ENCODE results near the gene PLS3. TPM values are rescaled to one million over a fixed set of nuclear protein-coding genes. Genes with fewer than 3 reads are reported as not detected.
"Not testable (repeated sequence)": the region's sequence is repeated elsewhere in the genome, so short reads cannot be mapped to it uniquely, and the experiment has no call there.

Gene PLS3
- total and polyA plus RNA-seq, 2 donors from 2014 or later = 97.4 to 110 TPM

- H3K9ac ChIP-seq (ENCODE audit: low read length in 3 of 3) = no peak overlapping the region
- H3K4me3 ChIP-seq (ENCODE audit: low read length in 3 of 3) = no peak overlapping the region
- intact Hi-C loops (cut with DNase I) = no loop called here
- H3K36me3 ChIP-seq (ENCODE audit: control insufficient read depth in 2 of 3, insufficient read depth in 3 of 3, low read length in 3 of 3) = no peaks in the 10 kb centered on the region
- no peak overlapping the region for H3K27ac ChIP-seq (ENCODE audit: low read depth in 2 of 2, low read length in 2 of 2)
- no peak for TF ChIP-seq CTCF (IDR thresholded peaks at IDR 0.05; ENCODE audit: borderline replicate concordance, extremely low read depth, insufficient read depth)
- no peaks in the 10 kb centered on the region for H3K9me3 ChIP-seq (ENCODE audit: control insufficient read depth in 2 of 3, insufficient read depth in 1 of 3, low read length in 3 of 3)
- peaks cover 5% of the 10 kb centered on the region for H3K27me3 ChIP-seq (ENCODE audit: control insufficient read depth, insufficient read depth, low read length)
- H3K4me1 ChIP-seq (ENCODE audit: control insufficient read depth in 2 of 3, insufficient read depth in 2 of 3, low read depth in 1 of 3, low read length in 3 of 3) = no peaks in the 10 kb centered on the region
- DNase-seq (no peak), FAIRE-seq (no peak)
These were observed 25.1 kb upstream of the PLS3 start for GRCh38 chrX:115535844-115536243.

GRCh38 chrX:115539841-115540240, 21.1 kb upstream of the PLS3 start:
- H3K27me3 ChIP-seq (ENCODE audit: control insufficient read depth, insufficient read depth, low read length) = no peaks in the 10 kb centered on the region
- no peaks in the 10 kb centered on the region for H3K36me3 ChIP-seq (ENCODE audit: control insufficient read depth in 2 of 3, insufficient read depth in 3 of 3, low read length in 3 of 3)
- FAIRE-seq = no peak
- intact Hi-C loops (cut with DNase I) = no loop called here
- no peak for TF ChIP-seq CTCF (IDR thresholded peaks at IDR 0.05; ENCODE audit: borderline replicate concordance, extremely low read depth, insufficient read depth)
- H3K4me1 ChIP-seq (ENCODE audit: control insufficient read depth in 2 of 3, insufficient read depth in 2 of 3, low read depth in 1 of 3, low read length in 3 of 3) = no peaks in the 10 kb centered on the region
- H3K9ac ChIP-seq (ENCODE audit: low read length in 3 of 3) = no peak overlapping the region
- H3K27ac ChIP-seq (ENCODE audit: low read depth in 2 of 2, low read length in 2 of 2) = no peak overlapping the region
- H3K4me3 ChIP-seq (ENCODE audit: low read length in 3 of 3) = no peak overlapping the region
- no peak for DNase-seq
- H3K9me3 ChIP-seq (ENCODE audit: control insufficient read depth in 2 of 3, insufficient read depth in 1 of 3, low read length in 3 of 3) = no peaks in the 10 kb centered on the region

GRCh38 chrX:115541045-115541444, 19.9 kb upstream of the PLS3 start:
- FAIRE-seq; intact Hi-C loops (cut with DNase I); H3K4me3 ChIP-seq (ENCODE audit: low read length in 3 of 3); H3K27ac ChIP-seq (ENCODE audit: low read depth in 2 of 2, low read length in 2 of 2); DNase-seq; H3K27me3 ChIP-seq (ENCODE audit: control insufficient read depth, insufficient read depth, low read length); H3K9ac ChIP-seq (ENCODE audit: low read length in 3 of 3); H3K36me3 ChIP-seq (ENCODE audit: control insufficient read depth in 2 of 3, insufficient read depth in 3 of 3, low read length in 3 of 3); H3K4me1 ChIP-seq (ENCODE audit: control insufficient read depth in 2 of 3, insufficient read depth in 2 of 3, low read depth in 1 of 3, low read length in 3 of 3); H3K9me3 ChIP-seq (ENCODE audit: control insufficient read depth in 2 of 3, insufficient read depth in 1 of 3, low read length in 3 of 3): not testable (repeated sequence)

- no peaks in the 10 kb centered on the region for H3K4me1 ChIP-seq (ENCODE audit: control insufficient read depth in 2 of 3, insufficient read depth in 2 of 3, low read depth in 1 of 3, low read length in 3 of 3)
- no peak overlapping the region for H3K4me3 ChIP-seq (ENCODE audit: low read length in 3 of 3)
- H3K9ac ChIP-seq (ENCODE audit: low read length in 3 of 3) = no peak overlapping the region
- intact Hi-C loops (cut with DNase I) = no loop called here
- no peak overlapping the region for H3K27ac ChIP-seq (ENCODE audit: low read depth in 2 of 2, low read length in 2 of 2)
- H3K9me3 ChIP-seq (ENCODE audit: control insufficient read depth in 2 of 3, insufficient read depth in 1 of 3, low read length in 3 of 3) = no peaks in the 10 kb centered on the region
- DNase-seq = no peak
- peaks cover 2% of the 10 kb centered on the region for H3K27me3 ChIP-seq (ENCODE audit: control insufficient read depth, insufficient read depth, low read length)
- H3K36me3 ChIP-seq (ENCODE audit: control insufficient read depth in 2 of 3, insufficient read depth in 3 of 3, low read length in 3 of 3) = no peaks in the 10 kb centered on the region
- TF ChIP-seq CTCF (IDR thresholded peaks at IDR 0.05; ENCODE audit: borderline replicate concordance, extremely low read depth, insufficient read depth) = no peak
- FAIRE-seq = no peak
These were observed 13.5 kb upstream of the PLS3 start for GRCh38 chrX:115547448-115547847.

All from kidney (tissue), 14 donors.